Osteoblast (primary cell): Measurements from ENCODE around the gene AMOTL2. TPM values are rescaled to one million over a fixed set of nuclear protein-coding genes. Genes with fewer than 3 reads are reported as not detected.

Experiments used
- DNase-seq: peaks from one replicate; pipeline ENCODE4 v3.0.0; 2011; ENCODE audit warnings: low spot score, mixed read lengths; ENCODE audit not compliant: insufficient read length; ENCODE audit errors: missing footprints
- H2AFZ ChIP-seq: 2 replicates; pipeline ENCODE4 v1.6.0; 2011; ENCODE audit warnings: mild to moderate bottlenecking, low read length
- H3K27ac ChIP-seq: 2 replicates; pipeline ENCODE4 v1.5.1; 2011; ENCODE audit warnings: mild to moderate bottlenecking, low read depth, low read length, moderate library complexity
- H3K27me3 ChIP-seq: 2 replicates; pipeline ENCODE4 v1.6.0; 2012; ENCODE audit warnings: mild to moderate bottlenecking, control low read depth, inconsistent platforms, low read length, moderate library complexity; ENCODE audit not compliant: insufficient read depth
- H3K36me3 ChIP-seq: 2 replicates; pipeline ENCODE4 v1.5.1; 2011; ENCODE audit warnings: mild to moderate bottlenecking, low read length, control low read depth, moderate library complexity; ENCODE audit not compliant: insufficient read depth
- H3K4me1 ChIP-seq: 2 replicates; pipeline ENCODE4 v1.5.1; 2011; ENCODE audit warnings: mild to moderate bottlenecking, low read length, control low read depth, moderate library complexity; ENCODE audit not compliant: insufficient read depth
- H3K4me2 ChIP-seq: 2 replicates; pipeline ENCODE4 v1.6.0; 2011; ENCODE audit warnings: mild to moderate bottlenecking, low read length; ENCODE audit not compliant: insufficient read depth
- H3K4me3 ChIP-seq: fragments of 200-600 bp; sonication (generic); 3 replicates; pipeline ENCODE4 v1.5.1; 2012; ENCODE audit warnings: mild to moderate bottlenecking, low read length, inconsistent platforms; ENCODE audit not compliant: insufficient read depth
- H3K79me2 ChIP-seq: 2 replicates; pipeline ENCODE4 v1.6.0; 2012; ENCODE audit warnings: mild to moderate bottlenecking, low read length, control low read depth, inconsistent platforms; ENCODE audit not compliant: insufficient read depth
- H3K9me3 ChIP-seq: 2 replicates; pipeline ENCODE4 v1.5.1; 2011; ENCODE audit warnings: low read depth, low read length, control low read depth
- H4K20me1 ChIP-seq: 2 replicates; pipeline ENCODE4 v1.6.0; 2012; ENCODE audit warnings: mild to moderate bottlenecking, low read length, control low read depth; ENCODE audit not compliant: insufficient read depth
- total RNA-seq: library from RNA; depleted of rRNA; stranded (reverse); fragments of >200 nt; gene quantifications from 2 replicates; pipeline ENCODE4 v1.2.3, GENCODE V29; 2012
- TF ChIP-seq, protein P1 (sequence below): IDR thresholded peaks from 2 replicates; pipeline ENCODE4 v1.5.1; 2011; ENCODE audit warnings: mild to moderate bottlenecking, low read depth, low read length, moderate library complexity; ENCODE audit errors: extremely low read depth

The AMOTL2 gene
- total RNA-seq, 1 donor, result 300 TPM

DNA sequence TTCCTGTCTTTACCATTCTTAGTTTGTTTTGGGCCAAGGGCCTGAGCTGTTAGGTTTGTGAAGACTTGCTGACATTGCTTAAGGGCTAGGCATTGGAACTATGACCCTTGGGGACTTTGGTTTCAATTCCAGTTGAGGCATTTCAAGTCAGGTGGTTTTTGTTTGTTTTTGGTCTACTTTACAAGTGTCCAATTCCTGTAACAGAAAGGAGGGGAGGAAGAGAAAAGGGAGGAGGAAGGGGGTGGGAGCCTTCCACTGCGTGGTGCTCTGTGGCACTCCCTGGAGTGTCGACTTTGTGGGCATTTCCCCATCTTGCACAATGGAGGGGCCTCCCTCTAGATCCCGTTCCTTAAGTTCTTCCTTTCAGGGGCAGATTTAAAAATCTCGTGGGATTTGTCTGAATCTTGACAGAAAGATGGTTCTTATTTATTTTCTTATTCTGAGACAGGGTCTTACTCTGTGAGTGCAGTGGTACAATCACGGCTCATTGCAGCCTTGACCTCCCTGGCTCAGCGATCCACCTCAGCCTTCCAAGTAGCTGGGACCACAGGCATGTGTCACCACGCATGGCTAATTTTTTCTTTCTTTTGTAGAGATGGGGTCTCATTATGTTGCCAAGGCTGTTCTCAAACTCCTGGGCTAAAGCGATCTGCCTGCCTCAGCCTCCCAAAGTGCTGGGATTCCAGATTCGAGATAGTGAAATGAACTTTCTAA lies 64.1 kb downstream of the AMOTL2 start:
- Histone ChIP-seq H2AFZ (peak overlapping the region; percentile 11), H3K36me3 (no peaks in the 10 kb centered on the region), H3K79me2 (no peaks in the 10 kb centered on the region), H3K27ac (peak overlapping the region; percentile 61), H3K4me1 (peaks cover 62% of the 10 kb centered on the region), H3K27me3 (no peaks in the 10 kb centered on the region), H3K9me3 (no peaks in the 10 kb centered on the region), H3K4me3 (no peak overlapping the region), H4K20me1 (no peaks in the 10 kb centered on the region), H3K4me2 (no peak overlapping the region)
- peak; percentile 58 for DNase-seq
- TF ChIP-seq, protein P1, sequence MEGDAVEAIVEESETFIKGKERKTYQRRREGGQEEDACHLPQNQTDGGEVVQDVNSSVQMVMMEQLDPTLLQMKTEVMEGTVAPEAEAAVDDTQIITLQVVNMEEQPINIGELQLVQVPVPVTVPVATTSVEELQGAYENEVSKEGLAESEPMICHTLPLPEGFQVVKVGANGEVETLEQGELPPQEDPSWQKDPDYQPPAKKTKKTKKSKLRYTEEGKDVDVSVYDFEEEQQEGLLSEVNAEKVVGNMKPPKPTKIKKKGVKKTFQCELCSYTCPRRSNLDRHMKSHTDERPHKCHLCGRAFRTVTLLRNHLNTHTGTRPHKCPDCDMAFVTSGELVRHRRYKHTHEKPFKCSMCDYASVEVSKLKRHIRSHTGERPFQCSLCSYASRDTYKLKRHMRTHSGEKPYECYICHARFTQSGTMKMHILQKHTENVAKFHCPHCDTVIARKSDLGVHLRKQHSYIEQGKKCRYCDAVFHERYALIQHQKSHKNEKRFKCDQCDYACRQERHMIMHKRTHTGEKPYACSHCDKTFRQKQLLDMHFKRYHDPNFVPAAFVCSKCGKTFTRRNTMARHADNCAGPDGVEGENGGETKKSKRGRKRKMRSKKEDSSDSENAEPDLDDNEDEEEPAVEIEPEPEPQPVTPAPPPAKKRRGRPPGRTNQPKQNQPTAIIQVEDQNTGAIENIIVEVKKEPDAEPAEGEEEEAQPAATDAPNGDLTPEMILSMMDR, result no peak

DNA sequence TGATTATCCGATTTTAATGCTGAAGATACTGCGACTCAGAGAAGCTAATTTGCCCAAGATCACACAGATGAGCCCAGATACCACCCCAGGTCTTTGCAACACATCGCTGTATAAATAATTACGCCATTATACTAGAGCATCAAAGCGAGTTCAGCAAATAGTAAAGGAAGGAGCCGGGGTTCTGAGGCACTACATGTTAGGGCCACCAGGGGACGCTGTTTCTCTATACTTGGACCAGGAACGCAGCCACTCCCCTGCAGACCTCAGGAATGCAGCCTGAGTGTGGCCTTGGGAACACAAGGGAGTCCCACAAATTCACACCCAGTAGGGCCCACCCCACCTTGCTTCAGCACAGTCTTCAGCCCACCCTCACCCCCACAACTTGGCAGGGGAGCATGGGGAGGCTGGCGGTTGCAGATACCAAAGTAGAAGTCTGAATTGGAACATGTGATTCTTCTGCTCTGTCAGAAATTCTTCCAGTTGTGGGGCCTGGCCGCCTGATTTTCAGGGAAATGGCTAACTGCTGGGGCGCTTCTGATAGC lies 65.8 kb downstream of the AMOTL2 start:
- H3K27ac ChIP-seq, result peak overlapping the region; percentile 49
- peaks cover 44% of the 10 kb centered on the region for H3K4me1 ChIP-seq
- H3K27me3 ChIP-seq, result no peaks in the 10 kb centered on the region
- H3K4me2 ChIP-seq, result peak overlapping the region; percentile 54
- no peaks in the 10 kb centered on the region for H3K9me3 ChIP-seq
- no peaks in the 10 kb centered on the region for H4K20me1 ChIP-seq
- peak; percentile 84 for DNase-seq
- H3K36me3 ChIP-seq, result no peaks in the 10 kb centered on the region
- no peaks in the 10 kb centered on the region for H3K79me2 ChIP-seq
- peak overlapping the region; percentile 47 for H3K4me3 ChIP-seq
- H2AFZ ChIP-seq, result peak overlapping the region; percentile 50
- TF ChIP-seq, protein P1, result peak; percentile 100

DNA sequence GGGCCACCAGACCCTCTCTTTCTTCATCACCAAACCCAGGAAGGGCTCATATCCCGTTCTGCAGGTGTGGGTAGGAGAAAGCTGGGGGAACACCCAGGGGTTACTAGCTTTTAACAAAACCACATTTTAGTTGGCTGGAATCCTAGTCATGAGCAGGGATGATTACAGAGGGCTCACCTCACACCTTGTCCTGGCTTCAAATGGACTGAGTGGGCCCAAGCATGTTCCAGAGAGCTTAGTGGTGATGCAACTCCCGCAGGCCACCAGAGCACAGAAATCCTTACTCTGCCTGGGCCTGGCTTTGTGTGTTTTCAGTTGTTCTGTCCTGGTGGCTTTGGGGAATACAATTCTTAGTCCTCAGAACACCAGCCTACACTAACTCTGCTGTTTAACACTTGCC lies 66.8 kb downstream of the AMOTL2 start:
- no peaks in the 10 kb centered on the region for H3K27me3 ChIP-seq
- TF ChIP-seq, protein P1, result no peak
- H3K4me1 ChIP-seq, result peaks cover 40% of the 10 kb centered on the region
- no peak overlapping the region for H2AFZ ChIP-seq
- no peak overlapping the region for H3K4me3 ChIP-seq
- no peak overlapping the region for H3K4me2 ChIP-seq
- no peaks in the 10 kb centered on the region for H3K79me2 ChIP-seq
- H4K20me1 ChIP-seq, result no peaks in the 10 kb centered on the region
- H3K36me3 ChIP-seq, result no peaks in the 10 kb centered on the region
- no peaks in the 10 kb centered on the region for H3K9me3 ChIP-seq
- no peak overlapping the region for H3K27ac ChIP-seq
- no peak for DNase-seq

DNA sequence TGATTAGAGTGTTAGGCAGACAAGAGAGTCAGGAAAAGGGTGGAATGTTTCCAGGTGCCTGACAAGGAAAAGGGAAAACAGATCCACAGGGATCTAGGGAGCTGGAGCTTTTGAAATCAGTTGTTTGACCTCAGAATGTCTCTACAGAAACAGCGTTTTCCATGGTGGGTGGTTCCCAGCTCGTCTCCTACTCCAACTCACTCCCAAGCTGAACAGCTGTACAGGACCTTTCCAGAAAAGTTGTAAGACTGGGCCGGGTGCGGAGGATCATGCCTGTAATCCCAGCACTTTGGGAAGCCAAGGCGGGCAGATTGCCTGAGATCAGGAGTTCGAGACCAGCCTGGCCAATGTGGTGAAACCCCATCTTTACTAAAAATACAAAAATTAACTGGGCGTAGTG lies 67.9 kb downstream of the AMOTL2 start:
- Histone ChIP-seq H3K9me3 (no peaks in the 10 kb centered on the region), H3K4me2 (no peak overlapping the region)

More for the DNA sequence above, 67.9 kb downstream of the AMOTL2 start:
- H3K27me3 ChIP-seq, result no peaks in the 10 kb centered on the region
- no peaks in the 10 kb centered on the region for H3K36me3 ChIP-seq
- no peak overlapping the region for H3K4me3 ChIP-seq
- peaks cover 29% of the 10 kb centered on the region for H3K4me1 ChIP-seq
- no peak overlapping the region for H2AFZ ChIP-seq
- no peaks in the 10 kb centered on the region for H4K20me1 ChIP-seq
- TF ChIP-seq, protein P1, result no peak
- no peaks in the 10 kb centered on the region for H3K79me2 ChIP-seq
- no peak for DNase-seq
- no peak overlapping the region for H3K27ac ChIP-seq
